Activated CD8-positive, alpha-beta T cell treated with anti-CD3 and anti-CD28 coated beads, Interleukin-2, amount 10 ng/mL, durations not matched to agents 7 days and 5 days (primary cell): ENCODE measurements around the gene LRIT1. TPM values are rescaled to one million over a fixed set of nuclear protein-coding genes. Genes with fewer than 3 reads are reported as not detected.

Source experiments
- ATAC-seq: fragments of 150-1000 bp; cut with Tn5 transposase; one replicate; pipeline ENCODE4 v1.10.0; 2021; ENCODE audit warnings: moderate library complexity
- CTCF ChIA-PET: fragments of 350-600 bp; sonication (Branson Sonifier 250); formaldehyde crosslinking; loops from one replicate; lab custom pipeline; 2021; ENCODE audit warnings: antibody characterized with exemption; lab: Charles Lee
- POLR2A ChIA-PET: fragments of 350-600 bp; sonication (Branson Sonifier 250); formaldehyde crosslinking; loops from one replicate; lab custom pipeline; 2021; ENCODE audit warnings: antibody characterized with exemption; lab: Charles Lee
- DNase-seq: peaks from one replicate; pipeline ENCODE4 v3.0.0-alpha.2; 2020
- H3K27ac Mint-ChIP-seq: one replicate; pipeline ENCODE4 v1.8.0; 2021; ENCODE audit warnings: mild to moderate bottlenecking, mixed read lengths
- H3K27me3 Mint-ChIP-seq: one replicate; pipeline ENCODE4 v1.8.0; 2021; ENCODE audit warnings: low read depth, mixed read lengths
- H3K36me3 Mint-ChIP-seq: one replicate; pipeline ENCODE4 v1.8.0; 2021; ENCODE audit warnings: low read depth, mixed read lengths
- H3K4me1 Mint-ChIP-seq: one replicate; pipeline ENCODE4 v1.8.0; 2021; ENCODE audit warnings: low read depth, mixed read lengths
- H3K4me3 Mint-ChIP-seq: one replicate; pipeline ENCODE4 v1.8.0; 2021; ENCODE audit warnings: mild to moderate bottlenecking, mixed read lengths
- H3K9me3 Mint-ChIP-seq: one replicate; pipeline ENCODE4 v1.8.0; 2022; ENCODE audit warnings: mixed read lengths; ENCODE audit not compliant: insufficient read depth
- total RNA-seq, 2 experiments: library from RNA; stranded (reverse); gene quantifications; one replicate each; pipeline ENCODE4 v1.2.3, GENCODE V29; 2021

The LRIT1 gene
- total RNA-seq, 2 experiments from 2014 or later, result not detected

GRCh38 chr10:84247496-84247895 lies 6.2 kb upstream of the LRIT1 start:
- Mint-ChIP-seq H3K27me3 (peaks cover 2% of the 10 kb centered on the region), H3K36me3 (no peaks in the 10 kb centered on the region), H3K4me3 (no peak overlapping the region), H3K4me1 (no peaks in the 10 kb centered on the region), H3K9me3 (no peaks in the 10 kb centered on the region), H3K27ac (no peak overlapping the region)
- DNase-seq (no peak), ATAC-seq (no peak)
- ChIA-PET POLR2A (no interaction called here), CTCF (interaction anchor here (1.1 to 1.9 kb wide), 2 partner anchors 9 to 247 kb away, joined by 3 to 7 read pairs; no protein-coding TSS in a partner anchor)

GRCh38 chr10:84244651-84245270 lies 3.4 kb upstream of the LRIT1 start, which contains the start of gene RGR:
RGR (plus strand) TSS chr10:84245053; CDS start chr10:84245091, 38 bp downstream.
- DNase-seq (no peak), ATAC-seq (no peak)
- Mint-ChIP-seq H3K36me3 (no peaks in the 10 kb centered on the region), H3K9me3 (no peaks in the 10 kb centered on the region), H3K27me3 (no peaks in the 10 kb centered on the region), H3K27ac (no peak within 1 kb of the TSS), H3K4me1 (no peaks in the 10 kb centered on the region), H3K4me3 (no peak within 1 kb of the TSS)
- POLR2A ChIA-PET, result no interaction called here
- CTCF ChIA-PET, result no interaction called here

DNA sequence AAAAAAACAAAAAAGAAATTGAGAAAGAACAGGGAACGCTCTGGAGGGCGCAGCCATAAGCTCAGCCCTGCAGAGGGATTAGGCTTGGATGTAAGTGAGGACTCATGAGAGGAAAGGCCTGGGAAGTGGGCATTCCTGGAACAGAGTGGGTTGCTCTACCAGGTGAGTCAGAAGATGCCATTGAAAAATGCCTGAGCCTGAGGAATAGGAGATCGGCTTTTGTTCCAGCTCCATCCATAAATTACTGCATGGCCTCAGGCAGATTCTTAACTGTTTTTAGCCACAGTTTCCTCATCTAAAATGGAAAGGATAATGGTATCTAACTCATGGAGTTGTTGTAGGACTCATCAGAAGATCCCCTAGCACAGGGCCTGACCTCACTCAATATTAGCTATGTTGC lies 2.4 kb upstream of the LRIT1 start:
- H3K27me3 Mint-ChIP-seq, result peaks cover 2% of the 10 kb centered on the region
- no peak overlapping the region for H3K27ac Mint-ChIP-seq
- DNase-seq, result no peak
- ChIA-PET CTCF (no interaction called here), POLR2A (no interaction called here)
- no peak for ATAC-seq
- no peak overlapping the region for H3K4me3 Mint-ChIP-seq
- no peaks in the 10 kb centered on the region for H3K4me1 Mint-ChIP-seq
- H3K9me3 Mint-ChIP-seq, result no peaks in the 10 kb centered on the region
- no peaks in the 10 kb centered on the region for H3K36me3 Mint-ChIP-seq

GRCh38 chr10:84238909-84239308 lies 2.4 kb downstream of the LRIT1 start:
- H3K4me3 Mint-ChIP-seq, result no peak overlapping the region
- no peak for ATAC-seq
- peaks cover 4% of the 10 kb centered on the region for H3K27me3 Mint-ChIP-seq
- no peak overlapping the region for H3K27ac Mint-ChIP-seq
- no peaks in the 10 kb centered on the region for H3K4me1 Mint-ChIP-seq
- ChIA-PET CTCF (interaction anchor here (1.1 kb wide), 1 partner anchor 19 kb away, joined by 4 read pairs; no protein-coding TSS in a partner anchor), POLR2A (interaction anchor here (1.0 kb wide), 1 partner anchor 303 kb away, joined by 3 read pairs; no protein-coding TSS in a partner anchor)
- H3K9me3 Mint-ChIP-seq, result no peaks in the 10 kb centered on the region
- no peaks in the 10 kb centered on the region for H3K36me3 Mint-ChIP-seq
- DNase-seq, result no peak

DNA sequence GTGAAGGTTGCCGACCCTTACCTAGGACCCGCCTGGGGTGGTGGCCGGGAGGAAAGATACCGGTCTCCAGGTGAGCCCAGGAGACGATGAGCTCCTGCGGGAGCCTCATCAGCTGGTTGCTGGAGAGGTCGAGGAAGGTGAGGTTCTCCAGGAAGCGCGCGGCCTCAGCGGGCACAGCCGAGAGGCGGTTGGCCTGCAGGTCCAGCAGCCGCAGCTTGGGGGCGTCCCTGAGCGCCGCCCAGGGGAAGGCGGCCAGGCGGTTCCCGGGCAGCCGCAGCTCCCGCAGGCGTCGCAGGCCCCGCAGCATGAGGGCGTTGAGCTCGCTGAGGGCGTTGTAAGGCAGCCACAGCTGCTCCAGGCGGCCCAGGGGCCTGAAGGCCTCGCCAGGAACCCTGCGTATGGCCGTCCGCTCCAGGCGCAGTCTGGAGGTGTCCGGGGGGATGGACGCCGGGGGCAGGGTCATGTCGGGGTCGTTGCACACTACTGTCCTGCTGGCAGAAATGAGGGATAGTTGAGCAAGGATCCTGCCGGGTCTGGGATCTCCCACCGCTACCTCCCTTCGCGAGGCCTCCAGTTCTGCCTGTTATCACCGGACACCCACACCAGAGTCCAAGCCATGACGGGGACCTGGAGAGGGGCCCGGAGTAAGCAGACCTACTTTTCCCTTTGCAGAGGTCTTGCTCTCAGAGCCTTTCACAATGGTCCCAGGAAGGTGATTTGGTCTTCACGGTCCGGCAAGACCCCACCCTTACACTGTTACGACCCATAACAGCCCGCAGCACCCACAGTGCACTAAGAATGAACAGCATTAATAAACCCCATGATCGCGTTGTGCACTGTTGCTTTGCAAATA lies 3.9 kb downstream of the LRIT1 start:
- peaks cover 4% of the 10 kb centered on the region for H3K27me3 Mint-ChIP-seq
- ChIA-PET POLR2A (no interaction called here), CTCF (interaction anchor here (1.4 kb wide), 1 partner anchor 11 kb away, joined by 4 read pairs; no protein-coding TSS in a partner anchor)
- H3K36me3 Mint-ChIP-seq, result no peaks in the 10 kb centered on the region
- H3K4me1 Mint-ChIP-seq, result no peaks in the 10 kb centered on the region
- no peaks in the 10 kb centered on the region for H3K9me3 Mint-ChIP-seq
- no peak for ATAC-seq
- no peak for DNase-seq
- H3K4me3 Mint-ChIP-seq, result no peak overlapping the region
- no peak overlapping the region for H3K27ac Mint-ChIP-seq

DNA sequence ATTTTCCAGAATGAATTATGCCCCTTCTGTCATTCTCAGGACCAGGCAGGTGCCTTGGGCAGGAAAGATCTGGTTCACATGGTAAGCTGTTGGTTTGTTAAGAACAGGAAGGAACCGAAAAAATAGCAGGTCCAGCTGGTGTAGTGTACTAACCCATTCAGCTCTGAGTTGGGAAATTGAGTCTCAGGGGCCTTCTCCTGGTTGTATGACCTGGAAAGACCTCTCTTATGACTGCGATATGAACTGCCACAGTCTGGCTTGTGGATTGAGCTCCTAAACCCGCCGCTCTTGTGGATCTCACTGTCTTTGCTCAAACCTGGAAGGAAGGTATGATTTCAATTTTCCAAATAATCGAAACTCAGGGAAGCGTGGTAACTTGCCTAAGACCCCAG lies 4.5 kb downstream of the LRIT1 start:
- no peaks in the 10 kb centered on the region for H3K9me3 Mint-ChIP-seq
- peaks cover 4% of the 10 kb centered on the region for H3K27me3 Mint-ChIP-seq
- no peaks in the 10 kb centered on the region for H3K36me3 Mint-ChIP-seq
- H3K4me1 Mint-ChIP-seq, result no peaks in the 10 kb centered on the region
- DNase-seq (no peak), ATAC-seq (no peak)
- no peak overlapping the region for H3K27ac Mint-ChIP-seq
- POLR2A ChIA-PET, result no interaction called here
- CTCF ChIA-PET, result interaction anchor here (1.4 kb wide), 1 partner anchor 10 kb away, joined by 4 read pairs; no protein-coding TSS in a partner anchor
- no peak overlapping the region for H3K4me3 Mint-ChIP-seq

DNA sequence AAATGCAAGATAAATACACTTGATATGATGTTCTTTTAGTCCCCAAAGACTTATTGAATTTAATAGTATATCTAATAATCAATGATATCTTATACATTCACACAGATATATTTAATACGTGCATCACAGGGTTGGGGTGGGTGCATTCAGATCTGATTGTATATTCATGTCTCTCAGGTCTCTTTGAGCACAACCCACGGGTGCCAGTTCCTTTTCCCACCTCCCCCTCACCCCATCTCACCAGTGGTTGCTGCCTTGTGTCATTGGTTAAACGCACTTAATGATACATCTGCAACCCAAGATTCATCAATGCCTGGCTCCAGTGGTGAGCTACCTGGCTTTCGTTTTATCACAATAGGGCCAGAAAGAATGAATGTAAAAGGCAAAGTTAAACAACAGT lies 6.2 kb downstream of the LRIT1 start:
- peaks cover 4% of the 10 kb centered on the region for H3K27me3 Mint-ChIP-seq
- H3K36me3 Mint-ChIP-seq, result no peaks in the 10 kb centered on the region

DNA sequence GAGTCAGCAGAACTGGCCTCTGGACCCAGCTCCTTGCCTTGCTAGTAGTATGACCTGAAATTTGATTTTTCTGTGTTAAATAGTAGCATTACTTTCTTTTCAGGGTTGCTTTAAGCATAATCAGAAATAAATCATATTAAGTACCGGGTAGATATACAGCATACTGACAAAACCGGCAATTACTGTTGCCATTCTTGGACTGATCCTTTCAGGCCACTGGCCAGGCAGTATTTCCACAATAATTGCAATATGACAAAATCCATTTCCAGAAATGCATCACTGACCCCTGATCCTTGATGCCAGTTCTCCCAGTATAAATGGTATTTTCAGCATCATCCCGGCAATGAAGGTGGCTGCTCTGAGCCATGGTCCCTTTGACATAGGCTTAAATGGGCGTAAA lies 6.9 kb downstream of the LRIT1 start:
- CTCF ChIA-PET, result no interaction called here

More for the DNA sequence above, 6.2 kb downstream of the LRIT1 start:
- Mint-ChIP-seq H3K4me1 (no peaks in the 10 kb centered on the region), H3K4me3 (no peak overlapping the region), H3K9me3 (no peaks in the 10 kb centered on the region), H3K27ac (no peak overlapping the region)
- ATAC-seq (no peak), DNase-seq (no peak)
- POLR2A ChIA-PET, result no interaction called here
- CTCF ChIA-PET, result no interaction called here

GRCh38 chr10:84233940-84234339 lies 7.4 kb downstream of the LRIT1 start:
- POLR2A ChIA-PET, result no interaction called here
- no peaks in the 10 kb centered on the region for H3K4me1 Mint-ChIP-seq
- peaks cover 7% of the 10 kb centered on the region for H3K27me3 Mint-ChIP-seq
- ATAC-seq, result no peak
- H3K27ac Mint-ChIP-seq, result no peak overlapping the region
- no peak for DNase-seq
- no peak overlapping the region for H3K4me3 Mint-ChIP-seq
- no peaks in the 10 kb centered on the region for H3K36me3 Mint-ChIP-seq
- H3K9me3 Mint-ChIP-seq, result no peaks in the 10 kb centered on the region
- CTCF ChIA-PET, result interaction anchor here (1.1 kb wide), 1 partner anchor 19 kb away, joined by 3 read pairs; no protein-coding TSS in a partner anchor

More for the DNA sequence above, 6.9 kb downstream of the LRIT1 start:
- Mint-ChIP-seq H3K4me3 (no peak overlapping the region), H3K27ac (no peak overlapping the region), H3K36me3 (no peaks in the 10 kb centered on the region), H3K27me3 (peaks cover 5% of the 10 kb centered on the region), H3K4me1 (no peaks in the 10 kb centered on the region), H3K9me3 (no peaks in the 10 kb centered on the region)
- POLR2A ChIA-PET, result no interaction called here
- ATAC-seq (no peak), DNase-seq (no peak)

DNA sequence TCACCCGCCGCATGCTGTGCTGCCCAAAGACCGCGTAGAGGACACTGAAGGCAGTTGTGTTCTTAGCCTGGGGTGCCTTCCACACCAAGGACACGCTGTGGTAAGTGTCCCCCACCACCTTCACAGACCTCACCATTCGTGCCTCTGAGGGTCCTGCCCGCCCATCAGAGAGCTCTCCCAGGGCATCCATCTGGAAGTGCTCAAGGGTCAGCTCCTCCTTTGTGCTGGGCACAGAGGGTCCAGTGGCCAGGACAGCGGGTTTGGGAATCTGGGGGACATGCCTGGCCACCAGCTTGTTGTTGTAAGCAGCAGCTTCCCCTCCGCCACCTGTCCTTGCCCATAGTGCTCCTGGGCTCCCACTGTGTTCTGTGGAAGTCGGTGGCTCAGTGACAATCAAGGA lies 9.0 kb downstream of the LRIT1 start:
- Mint-ChIP-seq H3K27me3 (peaks cover 5% of the 10 kb centered on the region), H3K4me1 (no peaks in the 10 kb centered on the region), H3K36me3 (no peaks in the 10 kb centered on the region), H3K27ac (no peak overlapping the region), H3K4me3 (no peak overlapping the region), H3K9me3 (no peaks in the 10 kb centered on the region)
- DNase-seq (no peak), ATAC-seq (no peak)
- ChIA-PET CTCF (interaction anchor here (0.6 to 2.0 kb wide), 2 partner anchors 18 to 35 kb away, joined by 3 to 4 read pairs; no protein-coding TSS in a partner anchor), POLR2A (no interaction called here)

DNA sequence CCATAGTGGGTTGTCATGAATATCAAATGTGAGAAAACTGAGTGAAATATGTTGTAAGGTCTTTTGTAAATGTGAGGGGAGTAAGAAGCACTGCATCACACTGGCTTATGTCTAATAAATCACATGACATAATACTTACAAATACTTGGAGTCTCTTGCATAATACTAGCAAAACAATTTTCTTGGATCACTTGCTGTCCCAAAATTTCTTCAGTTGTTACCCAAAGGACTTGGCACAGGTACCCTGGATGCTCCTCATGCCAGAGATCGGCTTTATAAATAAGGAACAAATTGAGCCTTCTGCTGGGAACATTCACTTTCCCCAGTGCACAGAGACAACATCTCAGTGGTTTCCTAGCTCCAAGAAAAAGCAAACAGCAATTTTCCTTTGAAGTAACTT lies 11.0 kb downstream of the LRIT1 start:
- no peak for DNase-seq
- ChIA-PET POLR2A (no interaction called here), CTCF (interaction anchor here (2.0 kb wide), 1 partner anchor 16 kb away, joined by 4 read pairs; no protein-coding TSS in a partner anchor)
- Mint-ChIP-seq H3K4me3 (no peak overlapping the region), H3K27me3 (peaks cover 6% of the 10 kb centered on the region), H3K9me3 (no peaks in the 10 kb centered on the region), H3K36me3 (no peaks in the 10 kb centered on the region), H3K4me1 (no peaks in the 10 kb centered on the region), H3K27ac (no peak overlapping the region)
- ATAC-seq, result no peak

GRCh38 chr10:84227810-84228209 lies 13.5 kb downstream of the LRIT1 start:
- DNase-seq, result no peak
- ChIA-PET POLR2A (no interaction called here), CTCF (no interaction called here)
- no peaks in the 10 kb centered on the region for H3K9me3 Mint-ChIP-seq
- no peak overlapping the region for H3K27ac Mint-ChIP-seq
- no peak for ATAC-seq
- H3K27me3 Mint-ChIP-seq, result peaks cover 9% of the 10 kb centered on the region
- no peak overlapping the region for H3K4me3 Mint-ChIP-seq
- H3K36me3 Mint-ChIP-seq, result no peaks in the 10 kb centered on the region
- H3K4me1 Mint-ChIP-seq, result no peaks in the 10 kb centered on the region
